Fibroblast of pulmonary artery (primary cell): ENCODE data around the gene MFSD2B.
A peak's percentile ranks its signal among the peaks of the same experiment; 100 is the strongest.
"Not testable (repeated sequence)": the region's sequence is repeated elsewhere in the genome, so short reads cannot be mapped to it uniquely, and the experiment has no call there.

Experiments used
- DNase-seq: peaks from one replicate; pipeline ENCODE4 v3.0.0-alpha.2; 2010; ENCODE audit warnings: low read depth
- H3K4me3 ChIP-seq: replicated peaks from 2 replicates; pipeline ENCODE4 v1.5.1; 2011; ENCODE audit warnings: low read depth, mild to moderate bottlenecking, control low read depth, low read length, moderate library complexity
- CTCF ChIP-seq: IDR thresholded peaks from 2 replicates; pipeline ENCODE4 v1.5.1; 2011; ENCODE audit warnings: mild to moderate bottlenecking, control low read depth, low read length, inconsistent platforms; ENCODE audit errors: missing control alignments

MFSD2B gene

GRCh38 chr2:24024996-24025663 lies 15.2 kb downstream of the MFSD2B start:
- TF ChIP-seq CTCF, result no peak
- DNase-seq, result no peak
- H3K4me3 ChIP-seq, result no peak overlapping the region

DNA sequence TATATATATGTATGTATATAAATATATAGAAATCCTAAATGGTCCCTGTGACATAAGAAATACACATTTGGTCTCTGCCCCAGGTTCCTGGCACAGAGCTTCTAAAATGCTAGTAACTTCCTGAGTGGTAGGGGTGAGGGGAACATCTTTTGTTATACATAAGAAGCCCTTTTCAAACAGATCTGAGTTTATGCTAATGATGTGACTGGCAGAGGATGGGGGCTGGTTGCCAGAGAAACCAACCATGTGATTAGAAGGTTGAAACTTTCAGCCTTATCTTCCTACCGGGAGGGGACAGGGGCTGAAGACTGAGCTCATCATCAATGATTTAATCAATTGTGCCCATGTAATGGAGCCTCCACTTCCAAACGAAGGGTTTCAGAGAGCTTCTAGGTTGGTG lies 16.3 kb downstream of the MFSD2B start:
- no peak for TF ChIP-seq CTCF
- DNase-seq, result no peak
- no peak overlapping the region for H3K4me3 ChIP-seq

- no peak for DNase-seq
- no peak for TF ChIP-seq CTCF
- no peak overlapping the region for H3K4me3 ChIP-seq
Measured at GRCh38 chr2:24038786-24039499, 29.1 kb downstream of the MFSD2B start.

GRCh38 chr2:24040511-24040910 lies 30.6 kb downstream of the MFSD2B start:
- no peak for TF ChIP-seq CTCF
- DNase-seq, result no peak
- H3K4me3 ChIP-seq, result no peak overlapping the region

DNA sequence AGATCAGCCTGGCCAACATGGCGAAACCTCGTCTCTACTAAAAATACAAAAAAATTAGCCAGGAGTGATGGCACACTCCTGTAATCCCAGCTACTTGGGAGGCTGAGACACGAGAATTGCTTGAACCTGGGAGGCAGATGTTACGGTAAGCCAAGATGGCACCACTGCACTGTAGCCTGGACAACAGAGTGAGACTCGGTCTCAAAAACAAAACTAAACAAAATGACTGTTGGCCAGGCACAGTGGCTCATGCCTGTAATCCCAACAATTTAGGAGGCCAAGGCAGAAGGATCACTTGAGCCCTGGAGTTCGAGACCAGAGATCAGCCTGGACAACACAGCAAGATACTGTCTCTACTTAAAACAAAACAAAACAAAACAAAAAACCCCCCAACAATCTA lies 33.2 kb downstream of the MFSD2B start:
- DNase-seq, H3K4me3 ChIP-seq: not testable (repeated sequence)

- no peak for TF ChIP-seq CTCF
- DNase-seq, result no peak
- peak overlapping the region; percentile 93 for H3K4me3 ChIP-seq
Measured at GRCh38 chr2:24045511-24046508, 35.9 kb downstream of the MFSD2B start.

GRCh38 chr2:24046599-24046929 lies 36.7 kb downstream of the MFSD2B start:
- peak overlapping the region; percentile 93 for H3K4me3 ChIP-seq
- no peak for TF ChIP-seq CTCF
- DNase-seq, result peak; percentile 6
